ENCODE results near the gene RUNDC3A. TPM values are rescaled to one million over a fixed set of nuclear protein-coding genes. Genes with fewer than 3 reads are reported as not detected.
A peak's percentile ranks its signal among the peaks of the same experiment; 100 is the strongest.

RUNDC3A gene
- total and polyA plus RNA-seq, 2 of the 13 experiments (the other 11 are each of a cell fraction or from before 2014, with no cell fraction given): 0.25 TPM; not detected in 1

GRCh38 chr17:44308320-44308818 is at the start of gene RUNDC3A (continued):
- TF ChIP-seq MBD4 (IDR thresholded peaks at IDR 0.05; ENCODE audit: borderline replicate concordance, low read length) (no peak), EEA1 (CRISPR knock-in tag; IDR thresholded peaks at IDR 0.05; ENCODE audit: borderline replicate concordance) (no peak), ZNF878 (CRISPR knock-in tag; IDR thresholded peaks at IDR 0.05) (peak; percentile 81; the same call in 1 of the 2 replicates), NONO (IDR thresholded peaks at IDR 0.05) (no peak), NONO (CRISPR knock-in tag; conservative IDR thresholded peaks at IDR 0.05) (0 out of 2 replicates have a peak, but pooled peaks have one; percentile 39), ZIK1 (CRISPR knock-in tag; IDR thresholded peaks at IDR 0.05; ENCODE audit: borderline replicate concordance, low read depth) (peak; percentile 66; the same call in 1 of the 2 replicates), FOXK1 (CRISPR knock-in tag; IDR thresholded peaks at IDR 0.05; ENCODE audit: borderline replicate concordance, low read depth) (peak; percentile 72; the same call in 1 of the 2 replicates), SALL2 (CRISPR knock-in tag; IDR thresholded peaks at IDR 0.05) (peak; percentile 84; the same call in 1 of the 2 replicates), SP2 (CRISPR knock-in tag; IDR thresholded peaks at IDR 0.05) (peak; percentile 61), NCOR1 (IDR thresholded peaks at IDR 0.05; ENCODE audit: borderline replicate concordance, low read length) (no peak), ZNF17 (CRISPR knock-in tag; IDR thresholded peaks at IDR 0.05) (no peak), SAP130 (CRISPR knock-in tag; IDR thresholded peaks at IDR 0.05; ENCODE audit: low read depth) (peak; percentile 91), ZNF503 (CRISPR knock-in tag; IDR thresholded peaks at IDR 0.05) (no peak), ZNF441 (CRISPR knock-in tag; IDR thresholded peaks at IDR 0.05; ENCODE audit: borderline replicate concordance) (peak; percentile 79; the same call in 1 of the 2 replicates), SCMH1 (CRISPR knock-in tag; IDR thresholded peaks at IDR 0.05; ENCODE audit: borderline replicate concordance) (no peak), IRX3 (CRISPR knock-in tag; IDR thresholded peaks at IDR 0.05; ENCODE audit: borderline replicate concordance, low read depth) (0 out of 2 replicates have a peak, but pooled peaks have one; percentile 64), FOXA1 (IDR thresholded peaks at IDR 0.05) (no peak), FOXA1 (CRISPR knock-in tag; IDR thresholded peaks at IDR 0.05) (no peak), ZFP41 (CRISPR knock-in tag; IDR thresholded peaks at IDR 0.05; ENCODE audit: borderline replicate concordance) (no peak), ZNF780A (CRISPR knock-in tag; IDR thresholded peaks at IDR 0.05) (peak; percentile 80; the same call in 1 of the 2 replicates), ZFX (CRISPR knock-in tag; IDR thresholded peaks at IDR 0.05; ENCODE audit: low read depth) (peak; percentile 42; the same call in 1 of the 2 replicates), XBP1 (CRISPR knock-in tag; IDR thresholded peaks at IDR 0.05) (0 out of 2 replicates have a peak, but pooled peaks have one; percentile 64), ZNF652 (CRISPR knock-in tag; IDR thresholded peaks at IDR 0.05; ENCODE audit: borderline replicate concordance, low read depth) (no peak), MLLT10 (CRISPR knock-in tag; IDR thresholded peaks at IDR 0.05) (no peak), ZNF3 (CRISPR knock-in tag; IDR thresholded peaks at IDR 0.05) (no peak; the same call in 1 of the 2 replicates), ZNF670 (CRISPR knock-in tag; IDR thresholded peaks at IDR 0.05; ENCODE audit: borderline replicate concordance) (no peak), U2AF2 (IDR thresholded peaks at IDR 0.05; ENCODE audit: low read depth, low read length) (no peak), RBFOX2 (IDR thresholded peaks at IDR 0.05; ENCODE audit: low read depth, low read length) (no peak), KLF16 (CRISPR knock-in tag; IDR thresholded peaks at IDR 0.05) (peak in 1 of 2 experiments; percentile 96; a peak in 2 of 4 replicates), ZNF138 (CRISPR knock-in tag; IDR thresholded peaks at IDR 0.05; ENCODE audit: low read depth) (no peak)
- TF ChIP-seq, protein P1, sequence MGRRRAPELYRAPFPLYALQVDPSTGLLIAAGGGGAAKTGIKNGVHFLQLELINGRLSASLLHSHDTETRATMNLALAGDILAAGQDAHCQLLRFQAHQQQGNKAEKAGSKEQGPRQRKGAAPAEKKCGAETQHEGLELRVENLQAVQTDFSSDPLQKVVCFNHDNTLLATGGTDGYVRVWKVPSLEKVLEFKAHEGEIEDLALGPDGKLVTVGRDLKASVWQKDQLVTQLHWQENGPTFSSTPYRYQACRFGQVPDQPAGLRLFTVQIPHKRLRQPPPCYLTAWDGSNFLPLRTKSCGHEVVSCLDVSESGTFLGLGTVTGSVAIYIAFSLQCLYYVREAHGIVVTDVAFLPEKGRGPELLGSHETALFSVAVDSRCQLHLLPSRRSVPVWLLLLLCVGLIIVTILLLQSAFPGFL (CRISPR knock-in tag; IDR thresholded peaks at IDR 0.05): no peak
